Measurements from ENCODE around the gene DMRTB1.

GRCh38 chr1:53505891-53506290 is 46.7 kb downstream of the DMRTB1 start:
- no peak for TF ChIP-seq CTCF (IDR thresholded peaks at IDR 0.05)
- TF ChIP-seq POLR2A (IDR thresholded peaks at IDR 0.05): no peak

Data from testis (tissue), 2 donors.